GM04504 (cell line): ENCODE results near the gene TIMM13.
"Not testable (repeated sequence)": the region's sequence is repeated elsewhere in the genome, so short reads cannot be mapped to it uniquely, and the experiment has no call there.

Source experiments
- DNase-seq: peaks from one replicate; pipeline ENCODE4 v3.0.0-alpha.2; 2012; ENCODE audit warnings: low read depth

TIMM13 gene

DNA sequence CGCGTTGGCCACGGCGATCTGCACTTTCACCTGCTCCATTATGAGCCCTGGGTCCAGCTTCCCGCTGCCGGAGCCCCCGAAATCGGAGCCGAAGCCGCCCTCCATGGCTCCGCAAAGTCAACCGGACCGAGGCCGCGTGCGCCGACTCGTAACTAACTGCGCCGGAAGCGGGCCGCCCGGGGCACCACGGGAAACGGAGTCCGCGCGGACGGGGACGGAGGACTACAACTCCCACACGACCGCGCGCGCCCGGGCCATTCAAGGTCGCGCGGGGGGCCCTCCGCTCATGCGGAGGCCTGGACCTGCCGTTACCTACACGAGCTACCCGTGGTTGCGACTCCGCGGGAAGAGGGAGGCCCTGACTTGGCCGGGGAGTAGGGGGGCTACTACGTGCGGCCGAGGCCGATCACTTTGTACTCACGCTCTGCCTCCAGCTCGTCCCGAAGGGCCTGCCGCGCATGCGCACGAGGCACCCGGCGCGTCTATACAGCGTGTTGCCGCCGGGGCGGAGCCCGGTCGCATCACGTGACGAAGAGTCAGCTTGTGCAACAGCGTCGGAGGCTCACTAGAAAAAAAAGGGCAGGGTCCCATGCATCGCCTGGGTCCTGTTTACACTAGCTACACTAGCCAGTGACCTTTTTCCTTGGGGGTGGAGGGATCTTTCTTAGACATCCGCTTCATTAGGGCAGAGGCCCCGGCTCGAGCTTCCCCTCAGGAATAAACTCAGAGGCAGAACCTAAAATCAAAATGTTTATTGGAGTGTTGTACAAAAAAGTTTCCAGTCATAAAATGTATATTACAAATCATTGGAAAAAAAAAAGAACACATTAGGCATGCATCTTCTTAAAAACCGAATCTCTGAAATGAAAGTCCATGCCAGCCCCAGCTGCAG is at the start of gene TIMM13:
TSS of gene TIMM13 (minus strand) at position 158 of the 892 bp plus-strand sequence. CDS start at position 105, 53 bp downstream.
- peak; percentile 91 for DNase-seq

DNA sequence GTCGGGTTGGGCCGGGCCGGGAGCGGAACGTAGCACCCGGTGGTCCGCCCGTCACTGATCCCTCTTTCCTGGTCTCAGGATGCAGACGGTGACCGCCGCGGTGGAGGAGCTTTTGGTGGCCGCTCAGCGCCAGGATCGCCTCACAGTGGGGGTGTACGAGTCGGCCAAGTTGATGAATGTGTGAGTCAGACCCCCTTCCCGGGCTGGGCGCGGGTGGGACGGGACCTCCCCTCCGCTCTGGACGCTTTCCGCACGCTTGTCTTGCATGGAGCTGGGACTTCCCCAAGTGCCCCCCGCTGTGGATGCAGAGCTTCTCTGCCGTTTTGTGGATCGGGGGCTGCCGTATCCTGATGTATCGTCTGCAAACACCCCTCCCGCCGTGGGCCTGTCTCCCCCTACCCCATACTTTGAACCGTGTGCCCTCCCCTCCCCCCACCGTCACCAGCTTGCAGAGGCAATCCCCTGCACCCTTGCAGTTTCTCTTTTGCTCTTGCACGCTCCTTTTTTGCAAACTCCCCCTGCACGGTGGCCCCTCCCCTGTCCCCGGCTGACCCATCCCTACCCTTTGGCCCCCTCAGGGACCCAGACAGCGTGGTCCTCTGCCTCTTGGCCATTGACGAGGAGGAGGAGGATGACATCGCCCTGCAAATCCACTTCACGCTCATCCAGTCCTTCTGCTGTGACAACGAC is 49.2 kb upstream of the TIMM13 start:
- no peak for DNase-seq

DNA sequence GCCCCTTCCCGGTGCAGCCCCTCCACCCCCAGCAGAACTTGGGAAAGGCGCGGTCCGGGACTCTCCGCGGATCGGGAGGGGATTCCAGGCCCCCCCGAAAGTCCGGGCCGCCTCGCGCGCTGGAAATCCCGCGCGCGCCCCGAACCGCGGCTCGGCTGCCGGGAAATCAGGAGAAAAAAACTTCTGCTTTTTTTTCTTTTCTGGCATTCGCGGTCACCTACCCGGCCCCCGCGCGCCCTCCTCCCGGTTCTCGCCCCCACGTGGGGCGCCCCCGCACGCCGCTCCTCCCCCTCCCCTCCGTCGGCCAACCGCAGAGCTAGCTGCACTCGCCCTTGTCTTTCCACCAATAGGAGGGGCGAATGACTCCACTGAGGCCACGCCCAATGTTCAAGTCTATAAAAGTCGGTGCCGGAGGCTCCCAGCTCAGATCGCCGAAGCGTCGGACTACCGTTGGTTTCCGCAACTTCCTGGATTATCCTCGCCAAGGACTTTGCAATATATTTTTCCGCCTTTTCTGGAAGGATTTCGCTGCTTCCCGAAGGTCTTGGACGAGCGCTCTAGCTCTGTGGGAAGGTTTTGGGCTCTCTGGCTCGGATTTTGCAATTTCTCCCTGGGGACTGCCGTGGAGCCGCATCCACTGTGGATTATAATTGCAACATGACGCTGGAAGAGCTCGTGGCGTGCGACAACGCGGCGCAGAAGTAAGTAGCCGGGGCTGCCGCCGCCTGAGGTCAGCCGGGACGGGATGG is 48.5 kb upstream of the TIMM13 start, which contains the start of gene GADD45B:
TSS of gene GADD45B (plus strand) at position 426 of the 749 bp plus-strand sequence. CDS start at position 658, 232 bp downstream.
- peak; percentile 96 for DNase-seq

- DNase-seq, result no peak
Observed at GRCh38 chr19:2475018-2475701, 47.8 kb upstream of the TIMM13 start.

DNA sequence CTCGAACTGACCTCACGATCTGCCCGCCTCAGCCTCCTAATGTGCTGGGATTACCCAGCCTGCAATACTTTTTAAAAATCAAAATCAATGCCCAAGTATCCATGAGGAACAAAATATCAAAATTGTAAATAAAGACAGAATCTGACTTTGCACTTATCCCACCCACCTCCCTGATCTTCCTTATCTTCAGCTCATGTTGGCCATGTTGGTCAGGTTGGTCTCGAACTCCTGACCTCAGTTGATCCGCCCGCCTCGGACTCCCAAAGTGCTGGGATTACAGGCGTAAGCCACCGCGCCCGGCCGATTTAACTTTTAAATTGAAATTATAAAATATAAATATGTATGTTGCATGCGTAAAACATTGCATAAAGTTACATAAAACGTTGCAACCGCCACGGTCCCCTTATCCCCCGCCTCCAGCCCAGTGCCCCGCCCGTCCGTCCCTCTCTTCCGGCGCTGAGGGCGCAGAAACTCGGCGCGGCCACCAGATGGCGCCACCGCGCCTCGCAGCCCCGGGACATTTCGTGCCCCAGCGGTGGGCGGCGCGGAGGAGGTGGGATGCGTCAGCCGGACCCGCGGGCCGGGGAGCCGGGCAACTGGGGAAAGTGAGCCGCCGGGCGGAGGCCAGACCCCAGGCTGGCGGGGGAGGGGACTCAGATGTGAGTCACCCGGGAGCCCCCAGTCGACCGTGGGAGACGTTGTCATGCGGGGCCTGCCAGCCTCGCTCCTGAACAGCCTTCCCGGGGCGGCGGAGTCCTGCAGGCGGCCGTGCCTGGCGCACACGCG is 47.0 kb upstream of the TIMM13 start:
- DNase-seq, result no peak

DNA sequence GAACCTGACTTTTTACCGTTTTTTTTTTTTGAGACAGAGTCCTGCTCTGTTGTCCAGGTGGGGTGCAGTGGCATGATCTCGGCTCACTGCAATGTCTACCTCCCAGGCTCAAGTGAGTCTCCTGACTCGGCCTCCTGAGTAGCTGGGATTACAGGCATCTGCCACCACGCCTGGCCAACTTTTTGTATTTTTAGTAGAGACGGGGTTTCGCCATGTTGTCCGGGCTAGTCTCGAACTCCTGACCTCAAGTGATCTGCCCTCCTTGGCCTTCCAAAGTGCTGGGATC is 42.5 kb upstream of the TIMM13 start:
- not testable (repeated sequence) for DNase-seq

- DNase-seq, result no peak
Observed at GRCh38 chr19:2469102-2469914, 41.9 kb upstream of the TIMM13 start.

DNA sequence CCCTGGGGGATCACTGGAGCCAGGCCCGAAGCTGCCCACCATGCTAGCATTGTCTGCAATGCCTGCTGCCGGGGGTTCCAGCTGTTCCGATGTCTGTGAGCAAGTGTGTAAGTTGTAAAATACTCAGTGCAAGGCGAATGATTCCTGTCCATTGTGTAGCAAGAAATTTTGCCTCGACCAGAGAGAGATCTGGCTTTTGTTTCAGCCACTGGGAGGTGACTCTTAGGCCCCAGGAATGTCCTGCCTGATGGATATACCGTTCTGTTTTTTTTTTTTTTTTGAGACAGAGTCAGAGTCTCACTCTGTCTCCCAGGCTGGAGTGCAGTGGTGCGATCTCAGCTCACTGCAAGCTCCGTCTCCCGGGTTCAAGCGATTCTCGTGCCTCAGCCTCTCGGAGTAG is 41.2 kb upstream of the TIMM13 start:
- no peak for DNase-seq

DNA sequence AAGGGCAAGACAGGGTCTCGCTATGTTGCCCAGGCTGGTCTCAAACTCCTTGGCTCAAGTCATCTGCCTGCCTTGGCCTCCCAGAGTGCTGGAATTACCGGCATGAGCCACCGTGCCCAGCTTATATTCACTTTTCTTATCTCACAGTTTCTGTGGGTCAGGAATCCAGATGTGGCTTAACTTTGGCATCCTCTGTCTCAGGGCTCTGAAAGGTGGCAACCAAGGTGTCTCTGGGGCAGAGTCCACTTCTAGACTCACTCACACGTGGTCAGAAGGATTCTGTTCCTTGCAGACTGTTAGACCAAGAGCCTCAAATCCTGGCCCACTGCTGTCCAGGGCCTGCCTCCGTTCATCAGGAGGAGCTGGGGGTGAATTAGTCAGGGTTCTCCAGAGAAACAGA is 37.0 kb upstream of the TIMM13 start:
- no peak for DNase-seq

GRCh38 chr19:2463694-2464093 is 36.3 kb upstream of the TIMM13 start:
- DNase-seq, result not testable (repeated sequence)

DNA sequence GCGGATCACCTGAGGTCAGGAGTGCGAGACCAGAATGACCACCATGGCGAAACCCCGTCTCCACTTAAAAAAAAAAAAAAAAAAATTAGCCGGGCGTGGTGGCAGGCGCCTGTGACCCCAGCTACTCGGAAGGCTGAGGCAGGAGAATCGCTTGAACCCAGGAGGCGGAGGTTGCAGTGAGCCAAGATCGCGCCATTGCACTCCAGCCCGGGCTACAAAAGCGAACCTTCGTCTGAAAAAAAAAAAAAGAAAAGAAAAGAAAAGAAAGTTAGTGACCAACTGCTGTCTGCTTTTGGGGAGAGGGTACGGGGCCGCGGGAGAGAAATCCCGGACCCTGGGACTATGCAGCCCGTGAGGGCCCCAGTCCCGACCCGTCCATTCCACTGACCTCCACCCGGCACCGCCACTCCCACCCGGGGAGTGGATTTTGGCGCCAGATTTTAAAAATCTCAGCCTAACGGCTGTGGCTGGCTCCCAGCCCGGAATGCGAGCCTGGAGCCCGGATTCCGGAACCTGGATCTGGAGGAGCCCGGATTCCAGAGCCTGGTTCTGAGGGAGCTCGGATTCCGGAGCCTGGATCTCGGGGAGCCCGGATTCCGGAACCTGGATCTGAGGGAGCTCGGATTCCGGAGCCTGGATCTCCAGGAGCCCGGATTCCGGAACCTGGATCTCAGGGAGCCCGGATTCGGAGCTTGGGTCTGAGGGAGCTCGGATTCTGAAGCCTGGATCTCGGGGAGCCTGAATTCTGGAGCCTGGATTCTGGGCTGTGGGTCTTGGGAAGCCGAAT is 35.4 kb upstream of the TIMM13 start:
- peak; percentile 96 for DNase-seq

DNA sequence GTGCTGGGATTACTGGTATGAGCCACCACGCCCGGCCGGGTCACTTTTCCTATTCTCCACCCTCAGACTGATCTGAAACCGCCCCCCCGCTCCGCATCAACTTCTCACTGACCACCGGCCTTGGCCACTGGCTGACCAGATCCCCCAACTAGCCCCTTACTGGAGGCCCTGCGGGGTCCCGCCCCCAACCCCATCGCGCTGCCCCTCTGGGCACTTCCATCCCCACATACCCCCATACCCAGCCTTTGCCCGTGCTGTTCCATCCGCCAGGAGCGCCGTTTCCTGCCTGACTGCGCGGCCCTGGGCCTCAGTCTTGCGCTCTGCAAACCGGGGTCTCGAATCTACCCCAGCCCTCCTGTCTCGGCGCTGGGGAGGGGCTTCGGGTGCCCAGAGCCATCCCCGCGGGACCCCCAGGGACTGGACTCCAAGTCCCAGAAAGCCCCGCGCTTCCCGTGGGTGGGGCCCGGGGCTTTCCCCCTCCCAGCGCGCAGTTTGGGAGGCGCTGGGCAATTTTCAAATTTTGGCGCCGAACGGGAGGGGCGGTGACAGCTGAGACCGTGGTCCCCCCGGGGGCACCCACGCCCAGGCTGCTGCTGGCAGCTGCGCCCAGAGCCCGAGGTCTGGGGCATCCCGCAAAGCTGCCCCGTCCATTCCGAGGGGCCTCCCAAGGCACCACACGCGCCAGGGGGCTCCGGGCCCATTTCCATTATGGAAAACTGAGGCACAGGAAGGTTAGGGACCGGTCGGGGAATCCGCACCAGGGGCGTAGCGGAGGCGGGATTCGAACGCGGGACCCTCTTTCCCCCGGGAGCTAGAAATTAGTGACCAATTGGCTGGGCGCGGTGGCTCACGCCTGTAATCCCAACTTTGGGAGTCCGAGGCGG is 34.6 kb upstream of the TIMM13 start:
- DNase-seq, result no peak

DNA sequence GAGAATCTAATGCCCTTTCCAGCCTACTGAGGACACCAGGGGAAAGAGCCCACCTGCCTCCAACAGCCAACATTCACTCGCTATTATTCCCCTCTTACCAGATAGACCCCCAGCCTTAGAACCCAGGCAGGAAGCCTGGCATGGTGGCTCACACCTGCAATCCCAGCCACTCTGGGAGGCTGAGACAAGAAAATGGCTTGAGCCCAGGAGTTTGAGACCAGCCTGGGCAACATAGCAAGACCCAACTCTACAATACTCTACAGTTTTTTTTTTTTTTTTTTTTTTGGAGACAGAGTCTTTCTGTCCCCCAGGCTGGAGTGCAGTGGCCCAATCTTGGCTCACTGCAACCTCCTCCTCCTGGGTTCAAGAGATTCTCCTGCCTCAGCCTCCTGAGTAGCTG is 32.9 kb upstream of the TIMM13 start:
- DNase-seq, result no peak

DNA sequence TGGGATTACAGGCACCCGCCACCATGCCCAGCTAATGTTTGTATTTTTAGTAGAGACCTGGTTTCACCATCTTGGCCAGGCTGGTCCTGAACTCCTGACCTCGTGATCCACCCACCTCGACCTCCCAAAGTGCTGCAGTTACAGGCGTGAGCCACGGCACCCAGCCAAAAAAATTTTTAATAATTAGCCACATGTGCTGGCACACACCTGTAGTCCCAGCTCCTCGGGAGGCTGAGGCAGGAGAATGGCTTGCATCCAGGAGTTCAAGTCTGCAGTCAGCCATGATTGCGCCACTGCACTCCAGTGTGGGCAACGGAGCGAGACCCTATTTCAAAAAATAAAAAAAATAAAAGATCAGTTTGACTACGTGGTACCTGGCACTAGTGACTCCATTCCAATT is 31.4 kb upstream of the TIMM13 start:
- DNase-seq, result not testable (repeated sequence)

DNA sequence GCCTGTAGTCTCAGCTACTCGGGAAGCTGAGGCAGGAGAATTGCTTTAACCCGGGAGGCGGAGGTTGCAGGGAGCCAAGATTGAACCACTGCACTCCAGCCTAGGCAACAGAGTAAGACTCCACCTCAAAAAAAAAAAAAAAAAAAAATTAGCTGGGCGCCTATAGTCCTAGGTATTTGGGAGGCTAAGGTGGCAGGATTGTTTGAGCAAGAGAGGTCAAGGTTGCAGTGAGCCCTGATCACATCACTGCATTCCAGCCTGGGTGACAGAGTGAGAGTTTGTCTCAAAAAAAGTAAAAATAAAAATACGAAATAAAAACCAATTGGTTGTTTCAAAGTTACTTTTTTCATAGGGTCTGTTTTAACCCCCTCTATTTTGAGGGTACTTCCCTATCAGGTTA is 30.7 kb upstream of the TIMM13 start:
- DNase-seq, result no peak

DNA sequence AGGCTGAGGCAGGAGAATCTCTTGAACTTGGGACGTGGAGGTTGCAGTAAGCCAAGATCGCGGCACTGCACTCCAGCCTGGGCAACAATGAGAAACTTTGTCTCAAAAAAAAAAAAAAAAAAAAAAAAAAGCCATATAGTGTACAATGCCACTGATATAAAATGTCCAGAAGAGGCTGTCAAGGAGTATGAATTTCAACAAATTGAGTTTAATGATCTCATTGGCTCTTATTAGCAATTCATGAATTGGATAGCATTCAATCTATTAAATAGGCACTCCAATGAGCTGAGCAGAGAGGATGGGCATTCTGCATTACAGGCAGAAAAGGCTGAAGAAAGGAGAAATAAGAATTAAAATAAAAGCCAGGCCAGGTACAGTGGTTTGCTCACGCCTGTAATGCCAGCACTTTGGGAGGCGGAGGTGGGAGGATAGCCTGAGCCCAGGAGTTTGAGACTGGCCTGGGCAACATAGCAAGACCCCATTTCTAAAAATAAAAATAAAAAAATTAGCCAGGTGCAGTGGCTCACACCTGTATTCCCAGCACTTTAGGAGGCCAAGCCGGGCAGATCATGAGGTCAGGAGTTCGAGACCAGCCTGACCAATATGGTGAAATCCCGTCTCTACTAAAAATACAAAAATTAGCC is 30.1 kb upstream of the TIMM13 start:
- no peak for DNase-seq

DNA sequence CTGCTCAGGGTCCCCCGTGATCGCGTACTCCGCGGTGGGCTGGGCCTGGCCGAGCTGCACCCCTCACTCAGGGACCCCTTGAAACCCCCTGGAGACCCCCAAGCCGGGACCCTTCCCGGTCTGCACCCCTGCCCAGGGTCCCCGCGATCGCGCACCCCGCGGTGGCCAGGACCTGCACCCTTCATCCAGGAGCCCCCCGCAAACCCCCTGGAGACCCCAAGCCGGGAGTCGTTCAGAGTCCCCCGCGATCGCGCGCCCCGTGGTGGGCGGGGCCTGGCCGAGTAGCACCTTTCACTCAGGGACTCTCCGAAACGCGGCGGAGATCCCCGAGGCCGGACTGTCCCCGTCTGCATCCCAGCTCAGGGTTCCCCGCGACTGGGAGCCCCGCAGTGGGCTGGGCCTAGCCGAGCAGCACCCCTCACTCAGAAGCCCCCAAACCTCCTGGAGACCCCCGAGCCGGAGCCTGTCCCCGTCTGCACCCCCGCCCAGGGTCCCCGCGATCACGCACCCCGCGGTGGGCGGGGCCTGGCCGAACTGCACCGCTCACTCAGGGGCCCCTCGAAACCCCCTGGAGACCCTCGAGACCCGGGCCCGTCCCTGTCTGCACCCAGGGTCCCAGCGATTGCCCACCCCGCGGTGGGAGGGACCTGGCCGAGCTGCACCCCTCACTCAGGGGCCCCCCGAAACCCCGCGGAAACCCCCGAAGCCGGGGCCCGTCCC is 28.6 kb upstream of the TIMM13 start:
- DNase-seq, result no peak
